ENCODE measurements around the gene GSAP.

GSAP gene

DNA sequence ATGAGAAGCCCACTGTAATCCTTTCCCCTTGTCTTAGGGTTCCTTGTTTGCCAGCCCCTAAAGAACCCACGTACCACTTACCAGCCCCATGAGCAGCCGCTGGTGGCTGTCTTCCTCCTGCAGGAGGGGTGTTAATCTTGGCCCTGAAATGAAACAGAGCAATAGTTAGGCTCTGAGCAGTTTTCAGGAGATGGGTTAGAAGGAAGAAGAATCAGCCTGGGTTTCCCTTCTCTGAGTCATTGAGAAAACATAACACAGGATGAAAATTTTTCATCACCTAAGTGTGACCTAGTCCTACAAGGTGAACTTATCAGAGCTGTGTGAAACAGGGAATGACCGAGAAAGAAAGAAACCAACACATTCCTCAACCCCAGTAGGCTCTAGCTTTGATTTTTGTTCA lies 90.0 kb downstream of the GSAP start:
- DNase-seq: no peak

DNA sequence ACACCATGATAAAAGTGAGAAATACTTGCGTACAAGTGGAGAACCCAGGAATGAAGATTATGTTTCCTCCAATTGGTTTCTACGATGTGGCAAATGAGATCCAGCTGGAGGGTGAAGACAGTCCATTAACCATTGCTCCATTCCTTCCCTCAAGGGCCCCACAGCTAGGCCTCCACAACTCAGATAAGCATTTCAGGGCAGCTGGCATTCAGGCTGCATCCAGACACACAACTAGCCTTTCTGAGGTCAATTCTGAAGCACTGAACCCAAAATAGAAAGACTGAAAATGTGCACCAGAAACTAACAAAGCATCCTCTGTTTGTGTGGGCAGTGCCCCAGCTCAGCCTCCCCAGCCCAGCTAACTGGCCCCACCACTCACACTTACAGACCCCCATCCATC lies 94.8 kb downstream of the GSAP start:
- no peak for DNase-seq

DNA sequence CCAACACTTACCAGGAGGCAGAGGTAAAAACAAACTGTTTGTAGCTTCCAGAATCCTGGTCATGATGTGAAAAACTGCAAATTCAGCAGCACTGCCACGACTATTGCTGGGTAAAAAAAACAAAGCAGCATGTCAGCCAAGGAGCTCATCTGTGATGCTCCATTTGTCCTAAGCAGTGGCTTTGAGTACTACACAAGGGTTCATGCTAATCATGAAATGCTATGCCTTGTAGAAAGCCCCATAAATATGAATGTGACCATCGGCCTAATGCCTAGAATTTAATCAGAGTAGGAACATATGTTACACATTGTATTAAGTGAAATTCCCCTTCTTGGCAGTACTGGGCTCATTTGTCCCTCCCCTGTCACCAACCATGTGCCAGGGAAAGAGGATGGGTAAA lies 95.4 kb downstream of the GSAP start:
- DNase-seq: no peak

DNA sequence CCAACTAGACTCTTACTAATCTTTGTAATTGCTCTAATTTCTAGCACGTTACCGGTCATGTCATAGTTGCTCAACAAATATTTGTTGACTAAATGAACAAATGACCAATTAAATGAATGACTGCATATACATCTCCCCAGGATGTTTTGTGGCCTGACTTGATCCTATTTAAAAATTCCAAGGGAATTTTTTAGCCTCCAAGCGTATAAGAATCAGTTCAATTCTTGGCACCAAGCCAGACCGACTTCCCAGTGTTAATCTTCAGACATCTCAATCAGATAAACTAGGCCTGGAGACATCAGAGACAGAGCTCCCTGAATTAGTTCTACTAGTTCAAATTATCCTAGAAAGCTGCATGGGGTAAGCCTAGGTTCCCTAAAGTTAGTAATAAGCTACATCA lies 96.0 kb downstream of the GSAP start:
- no peak for DNase-seq

DNA sequence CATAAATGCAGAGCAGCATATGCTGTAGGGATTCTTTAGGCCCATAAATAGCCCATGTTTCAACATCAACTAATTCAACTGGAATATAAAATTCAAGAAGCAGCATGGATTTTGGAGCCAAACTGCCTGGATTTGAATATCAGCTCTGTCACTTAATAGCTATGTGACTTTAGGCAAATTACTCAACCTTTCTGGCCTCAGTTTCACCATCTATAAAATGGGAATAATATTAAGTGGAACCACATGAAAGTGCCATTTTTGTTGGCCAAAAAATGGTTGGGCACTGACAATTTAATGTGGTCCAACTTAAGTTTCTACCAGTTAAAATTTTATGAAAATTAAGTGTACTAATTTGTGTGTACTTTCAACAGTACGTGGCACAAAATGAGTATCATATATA lies 98.1 kb downstream of the GSAP start:
- no peak for DNase-seq

DNA sequence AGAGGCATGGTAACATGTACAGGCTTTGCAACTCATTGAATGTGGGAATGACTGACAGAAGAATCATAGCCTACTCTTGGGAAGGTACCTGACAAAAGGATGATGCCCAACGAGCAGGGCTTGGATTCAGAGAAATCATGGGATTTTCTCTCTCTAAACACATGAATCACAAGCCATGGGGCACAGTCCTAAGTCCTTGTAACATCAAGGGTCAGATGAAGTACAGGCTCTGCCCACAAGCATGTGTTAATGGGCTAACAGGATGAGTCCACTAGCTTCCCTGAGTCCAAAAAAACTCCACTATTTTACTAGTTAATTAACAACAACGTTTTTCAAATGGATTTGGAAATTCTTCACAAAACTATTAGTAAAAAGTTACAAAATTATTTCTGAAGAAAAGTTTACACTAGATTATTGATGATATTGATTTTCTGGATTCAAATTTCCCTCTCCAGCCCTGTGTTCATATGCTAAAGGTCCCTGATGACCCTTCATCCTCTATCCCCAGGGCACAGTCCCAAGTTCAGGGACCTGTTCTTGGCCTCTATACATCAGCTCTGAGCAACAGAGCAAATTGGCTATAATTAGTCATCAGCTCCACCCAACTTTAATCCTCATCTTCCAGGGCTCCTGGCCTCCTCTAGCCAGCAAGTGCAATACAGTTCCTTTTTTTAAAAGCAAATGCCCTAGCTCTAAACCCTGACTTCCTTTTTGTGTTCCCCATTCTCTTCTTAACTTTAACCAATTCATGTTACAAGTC lies 99.8 kb downstream of the GSAP start:
- no peak for DNase-seq

DNA sequence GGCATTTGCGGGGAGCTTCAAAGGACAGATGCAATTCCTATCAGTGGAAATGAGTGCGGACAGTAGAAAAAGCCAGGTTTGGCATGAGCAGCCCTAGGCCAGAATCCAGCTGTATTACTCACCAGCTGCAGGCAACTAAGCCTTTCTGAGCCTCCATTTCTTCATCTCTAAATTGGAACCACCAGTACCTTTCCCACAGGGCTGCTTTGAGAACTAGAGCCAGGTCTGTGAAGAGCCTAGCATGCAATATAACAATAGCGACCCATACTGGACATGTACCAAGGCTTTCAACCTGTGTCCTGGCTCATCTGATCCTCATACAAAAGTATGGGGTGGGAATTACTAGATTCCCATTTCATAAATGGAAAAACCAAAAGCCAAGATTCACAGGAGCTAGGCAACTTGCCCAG lies 101.0 kb downstream of the GSAP start:
- DNase-seq: no peak

DNA sequence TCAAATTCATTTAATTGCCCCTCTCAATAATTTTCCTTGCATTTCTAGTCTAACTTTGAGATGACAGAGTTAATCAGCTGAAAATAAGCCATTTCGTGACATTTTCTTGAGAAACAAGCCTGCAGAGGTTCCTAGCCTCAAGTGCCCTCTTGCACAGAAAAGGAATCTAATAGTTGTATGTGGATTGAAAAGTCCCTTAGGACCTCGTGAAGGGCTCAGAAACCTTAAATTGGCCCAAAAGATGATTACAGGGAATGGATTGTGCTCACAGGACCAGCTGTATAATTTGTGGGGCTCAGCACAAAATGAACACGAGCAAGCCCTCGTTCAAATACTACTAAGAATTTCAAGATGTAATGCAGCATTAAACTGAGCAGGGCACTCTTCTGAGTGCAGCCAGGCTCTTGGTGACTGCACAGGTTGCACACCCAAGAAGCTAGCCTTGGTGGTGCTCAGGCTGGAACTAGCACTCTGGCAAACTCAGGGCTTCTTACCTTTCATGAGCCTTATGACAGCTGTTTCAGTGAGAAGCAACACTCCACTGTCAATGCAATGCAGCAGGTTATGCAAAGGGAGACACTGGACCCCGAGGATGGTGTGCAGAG lies 102.2 kb downstream of the GSAP start:
- DNase-seq: no peak

DNA sequence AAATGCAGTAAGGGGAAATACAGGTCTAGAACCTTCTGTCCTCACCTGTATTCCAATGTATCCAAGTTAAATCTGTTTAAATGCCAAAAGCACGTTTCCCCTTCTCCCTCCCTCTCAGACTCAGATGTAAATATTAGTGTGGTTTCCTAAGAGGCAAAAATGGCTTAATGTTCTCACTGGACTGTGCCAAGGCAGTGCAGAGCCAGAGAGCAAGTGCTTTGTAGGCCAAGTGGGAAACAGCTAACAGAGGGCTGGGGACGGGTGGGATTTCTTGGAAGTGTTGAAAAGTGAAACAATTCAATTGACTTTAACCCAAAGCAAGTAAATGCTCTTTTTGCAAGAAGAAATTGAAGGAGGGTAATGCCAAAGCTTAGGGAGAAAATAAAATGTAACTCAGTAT lies 103.1 kb downstream of the GSAP start:
- no peak for DNase-seq

DNA sequence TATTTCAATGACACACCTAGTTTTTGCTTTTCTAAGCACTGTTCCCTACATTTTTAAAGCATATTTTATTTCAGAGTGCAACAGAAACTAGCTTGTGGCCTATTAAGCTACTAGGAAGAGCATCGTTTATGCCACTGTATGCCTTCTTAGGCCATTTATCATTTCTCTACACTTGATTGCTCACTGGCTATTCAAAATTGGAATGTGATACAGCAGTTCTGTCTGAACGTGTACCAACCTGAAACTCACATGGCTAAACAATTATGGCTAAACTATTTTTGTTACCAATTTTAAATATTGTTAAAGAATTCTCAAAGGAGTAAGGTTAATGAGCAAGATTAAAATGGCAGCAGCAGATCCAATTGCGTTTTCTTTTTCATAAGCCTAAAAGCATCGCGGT lies 105.2 kb downstream of the GSAP start:
- no peak for DNase-seq

DNA sequence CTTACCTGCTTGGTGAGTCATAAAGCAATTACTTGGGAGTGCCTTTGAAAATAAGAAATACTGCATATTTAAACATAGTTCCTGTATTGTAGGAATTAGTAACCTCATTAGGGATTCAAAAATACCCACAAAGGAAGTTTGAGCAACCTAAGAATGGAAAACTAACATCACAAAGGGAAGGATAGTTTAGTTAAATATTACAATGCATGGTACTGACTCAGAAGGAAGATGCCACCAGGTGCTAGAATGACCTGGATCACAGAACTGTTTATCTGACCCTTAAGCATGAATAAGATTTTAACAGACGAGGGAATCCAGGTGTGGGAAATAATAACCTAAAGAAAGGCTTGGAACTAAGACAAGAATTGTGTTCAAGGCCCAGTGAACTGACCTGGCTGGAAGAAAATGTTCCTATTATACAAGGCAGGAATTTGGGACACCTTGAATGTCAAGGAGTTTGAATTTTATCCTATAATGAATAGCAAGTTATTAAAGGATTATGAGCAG lies 106.4 kb downstream of the GSAP start:
- DNase-seq: no peak

DNA sequence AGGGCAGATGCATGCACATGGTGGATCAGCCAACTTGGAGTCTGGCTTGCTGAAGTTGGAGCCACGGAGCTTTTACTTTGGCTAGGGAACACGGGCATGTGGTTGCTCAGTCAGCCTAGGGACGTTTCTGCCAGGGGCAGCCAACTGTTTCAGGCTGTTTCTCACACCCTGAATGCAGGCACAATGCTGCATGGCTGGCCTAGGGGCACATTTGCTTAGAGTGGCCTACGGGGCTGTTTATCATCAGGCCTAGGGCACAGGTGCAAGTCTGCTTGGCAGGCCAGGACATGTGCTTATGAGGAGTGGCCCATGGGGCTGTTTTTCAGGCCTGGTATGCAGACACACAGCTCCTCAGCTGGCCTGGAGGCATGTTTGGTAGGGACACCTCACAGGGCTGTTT lies 107.4 kb downstream of the GSAP start:
- DNase-seq: no peak

DNA sequence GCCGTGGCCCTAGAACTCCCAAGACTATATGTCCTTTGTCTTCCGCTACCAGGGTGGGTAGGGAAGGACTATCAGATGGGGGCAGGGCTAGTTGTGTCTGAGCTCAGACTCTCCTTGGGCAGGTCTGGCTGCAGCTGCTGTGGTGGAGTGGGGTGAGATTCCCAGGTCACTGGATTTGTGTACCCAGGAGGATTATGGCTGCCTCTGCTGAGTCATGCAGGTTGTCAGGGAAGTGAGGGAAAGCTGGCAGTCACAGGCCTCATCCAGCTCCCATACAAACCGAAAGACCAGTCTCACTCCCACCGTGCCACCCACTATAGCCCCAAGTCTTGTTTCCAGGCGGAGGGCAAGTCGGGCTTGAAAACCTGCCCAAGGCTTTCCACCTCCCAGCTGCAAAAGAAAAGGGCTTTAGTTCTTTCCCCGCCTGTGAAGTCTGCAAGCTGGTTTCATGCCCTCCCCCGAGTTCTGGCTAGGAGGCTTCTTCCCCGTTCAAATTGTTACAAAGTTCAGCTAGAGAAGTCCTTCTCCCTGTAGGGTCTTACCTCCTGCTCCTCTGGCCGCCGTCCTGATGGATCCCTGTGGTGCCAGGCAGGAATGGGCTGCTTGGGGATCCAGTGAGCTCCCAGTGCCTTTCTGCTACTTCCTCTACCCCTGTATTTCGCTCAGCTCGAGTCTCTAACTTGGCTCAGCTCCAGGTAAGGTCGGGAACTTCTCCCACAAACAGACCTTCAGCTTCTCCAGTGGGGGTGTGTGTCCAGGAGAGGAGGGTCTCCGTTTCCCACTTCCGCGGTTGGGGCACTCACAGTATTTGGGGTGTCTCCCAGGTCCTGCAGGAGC lies 109.7 kb downstream of the GSAP start:
- no peak for DNase-seq

DNA sequence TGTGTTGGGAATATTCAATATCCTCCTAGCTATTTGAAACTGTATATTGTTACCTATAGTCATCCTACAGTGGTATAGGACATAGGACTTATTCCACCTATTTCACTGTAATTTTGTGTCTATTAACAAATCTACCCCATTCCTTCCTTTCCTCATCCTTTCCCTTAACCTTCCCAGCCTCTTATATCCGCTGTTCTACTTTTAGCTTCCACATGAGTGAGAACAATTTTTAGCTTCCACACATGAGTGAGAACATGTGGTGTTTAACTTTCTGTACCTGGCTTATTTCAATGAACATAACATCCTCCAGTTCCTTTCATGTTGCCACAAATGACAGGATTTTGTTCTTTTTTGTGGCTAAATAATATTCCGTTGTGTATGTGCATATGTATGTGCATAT lies 120.6 kb downstream of the GSAP start:
- no peak for DNase-seq

DNA sequence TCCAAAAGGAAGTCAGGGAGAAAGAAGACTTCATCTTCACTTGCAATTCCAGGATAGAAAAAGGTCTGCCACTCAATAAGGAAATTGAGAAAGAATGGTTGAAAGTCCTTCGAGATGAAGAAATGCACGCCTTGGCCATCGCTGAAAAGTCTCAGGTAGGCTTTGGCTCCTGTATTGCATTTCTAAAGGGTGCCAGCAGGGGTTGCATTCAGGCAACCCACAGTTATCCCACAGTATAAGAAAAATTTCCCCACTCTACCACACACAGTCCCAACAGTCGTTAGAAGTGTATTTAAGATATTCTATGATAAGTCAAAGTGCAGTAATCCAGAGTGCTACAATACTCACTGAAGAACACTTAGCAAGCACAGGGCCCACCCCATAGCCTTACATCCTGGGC lies 123.1 kb downstream of the GSAP start:
- DNase-seq: no peak

DNA sequence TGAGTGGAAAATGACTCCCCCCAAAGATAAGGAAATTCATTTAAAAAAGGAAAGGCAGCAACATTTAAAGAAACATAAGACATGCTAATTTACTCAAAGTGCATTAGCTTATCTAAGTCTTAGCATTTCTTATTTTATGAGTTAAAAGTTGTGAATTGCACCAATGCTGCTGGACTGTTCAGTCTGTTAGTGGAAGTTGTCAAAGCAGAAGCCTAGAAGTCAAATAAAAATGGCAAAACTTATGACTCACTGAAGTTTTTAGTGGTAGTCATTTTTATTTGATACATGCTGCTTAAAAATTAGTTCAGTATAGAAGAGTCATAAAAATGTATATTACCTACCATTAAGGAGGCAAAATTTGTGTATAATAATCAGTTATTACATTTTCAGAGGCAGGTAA lies 125.7 kb downstream of the GSAP start:
- DNase-seq: no peak

DNA sequence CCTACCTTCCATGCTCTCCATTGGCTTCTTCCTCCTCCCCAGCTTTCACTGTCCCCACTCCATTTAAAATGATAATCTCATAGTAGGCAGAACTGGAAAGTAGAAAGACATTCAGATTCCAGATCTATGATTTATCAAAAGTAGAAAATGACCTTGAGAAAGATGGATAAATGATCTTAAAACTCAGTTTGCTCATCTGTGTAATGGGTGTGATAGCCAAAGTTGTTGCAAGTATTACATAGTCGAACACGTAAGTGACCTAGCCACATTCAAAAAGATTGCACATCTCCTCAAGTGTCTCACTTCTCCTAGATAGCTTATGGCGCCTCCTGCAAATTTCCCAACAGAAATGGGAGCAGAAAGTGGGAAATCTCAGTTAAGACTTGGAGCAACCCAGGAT lies 126.8 kb downstream of the GSAP start:
- DNase-seq: no peak

DNA sequence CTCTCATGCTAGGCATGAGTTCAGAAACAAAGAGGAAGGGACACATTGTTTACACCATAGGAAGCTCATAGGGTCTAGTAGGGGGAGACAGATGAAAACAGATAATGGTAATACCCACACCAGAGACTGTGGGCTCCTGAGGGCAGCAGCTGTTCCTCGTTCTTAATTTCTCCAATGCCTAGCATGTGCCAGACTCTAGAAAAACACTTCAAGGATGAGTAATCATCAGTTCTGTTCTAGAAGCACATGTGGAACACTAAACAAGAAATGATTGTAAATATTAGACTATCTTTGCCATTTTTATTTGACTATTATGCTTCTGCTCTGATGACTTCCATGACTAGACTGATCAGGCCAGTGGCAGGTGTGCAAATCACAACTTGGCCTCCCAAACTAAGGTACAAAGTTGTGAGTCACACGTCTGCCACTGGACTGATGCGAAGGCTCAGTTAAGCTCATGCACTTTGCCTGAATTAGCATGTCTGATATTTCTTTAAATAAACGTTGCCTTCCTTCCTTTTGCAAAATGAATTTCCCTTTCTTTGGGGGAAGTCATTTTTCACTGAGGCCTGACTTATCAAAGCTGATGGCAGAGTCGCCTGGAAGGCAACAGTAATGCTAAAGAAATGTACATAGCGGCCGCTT lies 127.4 kb downstream of the GSAP start:
- DNase-seq: no peak

DNA sequence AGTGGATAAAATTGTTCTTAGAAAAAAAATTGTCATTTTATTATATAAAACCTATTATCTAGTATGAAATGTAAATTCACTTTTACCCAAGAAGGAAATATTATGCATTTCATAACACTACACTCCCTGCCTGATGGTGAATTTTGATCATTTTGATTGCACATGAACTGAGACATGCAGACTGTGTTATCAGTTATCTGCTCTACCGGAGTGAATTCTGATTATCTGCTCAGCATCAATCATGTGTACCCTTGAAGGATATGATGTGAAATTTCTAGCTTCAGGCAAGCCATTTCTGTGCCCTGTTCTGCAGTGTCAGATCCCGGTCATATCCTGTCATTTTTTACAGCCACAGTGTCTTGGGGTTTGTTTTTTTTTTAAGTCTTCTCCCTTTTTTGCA lies 131.5 kb downstream of the GSAP start:
- no peak for DNase-seq

DNA sequence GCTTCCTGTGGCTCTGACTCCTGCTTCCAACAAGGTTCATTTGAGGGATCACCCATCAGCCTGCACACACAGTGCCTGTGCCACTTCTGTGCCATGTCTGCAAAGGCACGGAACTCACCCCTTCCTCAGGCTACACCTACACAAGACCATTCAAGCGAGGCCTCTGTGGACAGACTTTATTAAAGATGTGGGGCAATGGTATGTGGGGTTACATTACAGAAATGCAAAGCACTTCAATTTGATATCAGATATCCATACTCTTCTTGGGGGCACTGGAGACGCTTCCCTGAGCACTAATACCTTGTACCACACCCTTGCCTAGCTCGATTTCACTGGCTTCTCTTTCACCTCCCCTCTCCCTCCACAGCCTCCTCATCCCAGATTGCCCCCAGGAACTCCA lies 132.1 kb downstream of the GSAP start:
- no peak for DNase-seq

DNA sequence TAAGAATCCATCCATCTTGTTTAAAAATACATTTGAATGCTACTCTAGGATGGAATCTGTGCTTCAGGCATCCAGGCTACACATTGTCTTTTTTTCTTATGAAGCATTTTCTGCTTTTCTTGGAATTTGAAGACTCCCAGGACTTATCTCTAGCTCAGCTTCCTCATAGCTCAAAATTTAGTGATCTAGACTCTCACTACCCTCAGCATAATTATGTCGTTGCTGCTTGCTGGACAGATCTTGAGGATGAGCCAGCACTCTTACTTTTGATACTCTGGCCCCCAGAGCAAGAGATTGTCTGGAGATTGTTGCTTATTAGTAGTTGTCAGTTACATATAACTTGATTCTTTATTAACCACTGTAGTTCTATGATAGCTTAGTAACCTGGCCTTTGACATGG lies 133.3 kb downstream of the GSAP start:
- DNase-seq: no peak

DNA sequence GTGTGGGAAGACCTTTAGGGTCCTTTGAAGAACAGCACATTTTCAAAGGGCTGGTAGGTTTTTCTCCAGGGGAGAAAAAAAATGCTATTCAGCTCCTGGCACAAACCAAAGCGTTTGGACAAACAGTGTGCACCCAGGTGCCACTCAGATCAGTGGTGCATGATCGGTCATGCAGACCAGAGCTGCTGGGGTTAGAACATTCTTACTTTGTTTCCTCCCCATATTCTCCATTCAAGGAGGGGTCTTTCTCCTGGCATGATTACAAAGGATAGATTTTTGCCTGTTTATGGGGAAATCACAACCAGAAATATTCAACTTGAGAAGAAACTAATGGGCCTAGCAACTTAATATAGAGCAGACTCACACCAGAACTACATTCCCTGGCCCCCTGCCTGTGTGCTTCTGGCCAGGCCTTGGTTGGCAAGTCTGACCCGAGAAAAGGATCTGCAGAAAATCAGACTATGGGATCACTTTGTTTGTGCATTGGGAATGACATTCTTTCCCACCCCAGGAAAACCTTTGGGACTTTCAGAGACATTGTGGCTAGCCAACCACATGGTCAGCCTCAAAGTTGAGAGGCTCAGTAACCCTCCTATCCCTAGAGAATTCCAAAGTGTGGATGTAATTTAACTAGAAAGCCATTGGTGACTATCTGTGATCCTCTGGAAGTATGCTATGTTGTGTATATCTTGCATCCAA lies 134.2 kb downstream of the GSAP start:
- DNase-seq: no peak

DNA sequence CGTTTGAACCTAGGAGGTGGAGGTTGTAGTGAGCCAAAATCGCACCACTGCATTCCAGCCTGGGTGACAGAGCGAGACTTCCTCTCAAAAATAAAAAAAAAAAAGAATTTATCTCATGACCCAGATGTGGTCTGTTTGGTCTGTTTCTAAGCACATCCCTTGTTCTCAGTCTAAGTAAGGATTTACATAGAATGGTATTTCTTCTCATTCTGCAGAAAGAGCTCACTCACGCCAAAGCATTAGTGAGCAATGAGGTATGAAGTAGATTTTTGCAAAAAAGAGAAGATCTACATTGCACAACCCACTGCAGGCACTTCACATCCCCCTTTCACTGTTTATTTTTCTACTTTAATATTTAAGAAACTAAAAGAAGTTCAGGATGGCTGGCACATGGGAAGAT lies 140.0 kb downstream of the GSAP start:
- no peak for DNase-seq
